VCaP (cell line): ENCODE data around the gene AFF1.
A peak's percentile ranks its signal among the peaks of the same experiment; 100 is the strongest.

Experiments used
- H3K27ac ChIP-seq: fragments of 450-650 bp; 2 replicates; pipeline ENCODE4 v1.5.1; 2017
- CTCF ChIP-seq: fragments of 450-650 bp; conservative IDR thresholded peaks from 2 replicates; pipeline ENCODE4 v1.5.1; 2017; ENCODE audit warnings: mild to moderate bottlenecking, moderate library complexity

Gene AFF1

GRCh38 chr4:87012265-87012953, 77.6 kb downstream of the AFF1 start:
- peak overlapping the region; percentile 99 for H3K27ac ChIP-seq
- no peak for TF ChIP-seq CTCF

- H3K27ac ChIP-seq = peak overlapping the region; percentile 99
Measured at GRCh38 chr4:87012954-87013308, 78.1 kb downstream of the AFF1 start.

- TF ChIP-seq CTCF = no peak
- peak overlapping the region; percentile 99 for H3K27ac ChIP-seq
Measured at GRCh38 chr4:87014284-87014782, 79.5 kb downstream of the AFF1 start.

GRCh38 chr4:87015416-87015815, 80.6 kb downstream of the AFF1 start:
- no peak for TF ChIP-seq CTCF
- H3K27ac ChIP-seq = peak overlapping the region; percentile 99

GRCh38 chr4:87017580-87018342, 83.0 kb downstream of the AFF1 start:
- TF ChIP-seq CTCF = no peak
- no peak overlapping the region for H3K27ac ChIP-seq

- H3K27ac ChIP-seq = no peak overlapping the region
- TF ChIP-seq CTCF = no peak
Measured at GRCh38 chr4:87018753-87019152, 83.9 kb downstream of the AFF1 start.

GRCh38 chr4:87019246-87019791, 84.5 kb downstream of the AFF1 start:
- H3K27ac ChIP-seq = 0 out of 2 replicates have a peak overlapping the region, but pooled peaks have one; percentile 38
- no peak for TF ChIP-seq CTCF

- H3K27ac ChIP-seq = peak overlapping the region; percentile 38; the same call in 1 of the 2 replicates
- no peak for TF ChIP-seq CTCF
Measured at GRCh38 chr4:87019898-87020297, 85.1 kb downstream of the AFF1 start.
